HG03457 (cell line): Measurements from ENCODE around the gene APOC4.
"Not testable (repeated sequence)": the region's sequence is repeated elsewhere in the genome, so short reads cannot be mapped to it uniquely, and the experiment has no call there.

Experiments used
- ATAC-seq: cut with Tn5 transposase; IDR thresholded peaks from one replicate; pipeline ENCODE4 v1.9.1; 2021; ENCODE audit warnings: moderate number of reproducible peaks; ENCODE audit not compliant: unreplicated experiment

The APOC4 gene

DNA sequence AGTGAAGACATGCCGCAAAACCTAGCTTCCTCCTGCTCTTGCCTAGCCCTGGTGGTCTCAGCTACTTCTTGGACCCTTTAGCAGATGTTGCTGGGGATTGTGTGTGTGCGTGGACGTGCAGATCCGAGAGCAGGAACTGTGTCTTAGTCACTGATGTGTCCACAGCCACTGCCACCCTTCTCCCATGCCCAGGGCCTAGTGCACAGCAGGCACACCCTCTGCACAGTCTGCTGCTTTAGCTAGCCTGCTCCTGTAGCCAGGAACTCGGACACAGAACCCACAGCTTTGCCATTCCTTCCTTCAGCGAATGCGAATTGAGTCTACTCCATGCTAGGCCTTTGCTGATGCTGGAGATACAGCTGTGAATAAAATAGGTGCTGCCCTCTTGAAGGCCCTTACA, 15.5 kb downstream of the APOC4 start:
- ATAC-seq, result no peak

DNA sequence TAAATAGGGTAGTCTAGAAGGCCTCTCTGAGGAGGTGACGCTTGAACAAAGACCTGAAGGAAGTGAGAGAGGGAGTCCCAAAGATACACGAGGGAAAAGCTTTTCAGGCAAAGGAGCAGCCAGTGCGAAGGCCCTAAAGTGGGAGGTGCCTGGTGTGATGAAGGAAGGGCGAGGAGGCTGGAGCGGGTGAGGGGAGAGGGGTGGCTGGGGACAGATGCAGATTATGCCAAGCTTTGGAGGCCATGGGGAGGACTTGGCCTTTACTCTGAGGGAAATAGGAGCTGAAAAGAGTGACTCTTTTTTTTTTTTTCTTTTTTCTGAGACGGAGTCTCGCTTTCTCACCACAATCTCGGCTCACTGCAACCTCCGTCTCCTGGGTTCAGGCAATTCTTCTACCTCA, 16.1 kb downstream of the APOC4 start:
- no peak for ATAC-seq

DNA sequence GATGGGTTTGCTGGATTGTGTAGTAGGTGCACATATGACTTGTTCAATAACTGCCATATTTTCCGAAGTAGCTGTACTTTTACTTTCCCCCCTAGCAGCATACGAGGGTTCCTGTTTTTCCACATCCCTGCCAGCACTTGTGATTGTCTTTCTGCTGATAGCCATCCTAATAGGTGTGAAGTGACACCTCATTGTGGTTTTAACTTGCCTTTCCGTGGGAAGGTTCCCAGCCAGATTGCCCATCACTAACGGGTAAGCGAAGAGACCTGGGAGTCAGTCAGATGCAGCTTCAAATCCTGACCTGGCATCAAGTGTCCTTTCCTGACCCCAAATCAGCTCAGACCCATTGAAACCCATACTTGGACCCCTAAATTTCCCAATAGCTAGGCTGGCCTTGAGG, 17.7 kb downstream of the APOC4 start:
- no peak for ATAC-seq

DNA sequence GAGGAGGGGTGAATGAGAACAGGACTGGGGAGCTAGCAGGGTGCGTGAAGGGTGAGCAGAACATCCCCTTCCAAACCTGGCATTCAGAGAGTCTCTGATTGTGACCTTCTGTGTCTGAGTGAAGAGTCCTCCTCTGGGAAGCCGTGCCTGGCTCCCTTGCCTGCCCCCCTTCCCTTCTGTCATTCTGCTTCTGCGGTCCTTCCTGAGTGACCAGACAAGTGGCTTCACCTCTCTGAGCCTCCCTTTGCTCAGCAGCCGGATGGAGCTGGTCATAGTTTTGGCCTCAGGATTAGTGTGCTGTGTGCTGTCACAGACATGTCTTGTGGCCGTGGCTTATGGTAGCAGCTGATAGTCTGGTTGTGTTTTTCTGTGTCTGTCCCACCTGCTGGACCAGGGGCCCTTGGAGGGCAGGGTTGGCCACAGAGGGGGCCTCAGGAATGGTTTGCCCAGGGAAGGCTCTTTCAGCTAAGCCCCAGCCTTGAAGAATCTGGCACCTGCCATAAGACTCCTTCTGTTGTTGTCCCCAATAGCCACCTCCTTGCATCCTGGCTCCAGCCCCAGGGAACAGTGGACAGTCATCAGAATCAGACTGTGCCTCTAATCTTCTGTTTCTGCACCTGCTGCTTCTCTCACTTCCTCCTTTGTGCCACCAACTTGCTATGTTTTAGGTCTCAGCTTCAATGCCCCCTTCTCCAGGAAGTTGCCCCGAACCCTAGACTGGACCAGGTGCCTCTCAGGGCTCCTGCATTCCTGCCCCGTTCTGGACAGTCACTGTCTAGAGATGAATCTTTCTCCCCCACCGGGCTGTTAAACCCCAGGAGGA, 19.1 kb downstream of the APOC4 start:
- ATAC-seq, result no peak

DNA sequence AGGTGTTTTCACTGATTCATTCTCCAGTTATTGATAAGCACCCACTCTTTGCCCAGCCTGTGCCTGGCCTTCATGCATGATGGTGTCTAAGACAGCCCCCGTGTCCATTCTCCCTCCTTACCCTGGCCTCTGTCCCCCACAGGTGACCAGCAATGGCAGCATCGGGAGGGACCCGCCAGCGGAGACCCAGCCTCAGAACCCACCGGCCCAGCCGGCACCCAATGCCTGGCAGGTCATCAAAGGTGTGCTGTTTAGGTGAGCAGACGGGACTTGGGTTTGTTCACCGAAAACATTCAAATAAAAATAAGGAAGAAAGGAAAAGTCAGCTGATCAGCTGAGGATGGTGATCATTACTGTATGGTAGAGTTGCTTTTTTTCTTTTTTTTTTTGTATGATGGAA, 19.8 kb downstream of the APOC4 start:
- ATAC-seq, result no peak

DNA sequence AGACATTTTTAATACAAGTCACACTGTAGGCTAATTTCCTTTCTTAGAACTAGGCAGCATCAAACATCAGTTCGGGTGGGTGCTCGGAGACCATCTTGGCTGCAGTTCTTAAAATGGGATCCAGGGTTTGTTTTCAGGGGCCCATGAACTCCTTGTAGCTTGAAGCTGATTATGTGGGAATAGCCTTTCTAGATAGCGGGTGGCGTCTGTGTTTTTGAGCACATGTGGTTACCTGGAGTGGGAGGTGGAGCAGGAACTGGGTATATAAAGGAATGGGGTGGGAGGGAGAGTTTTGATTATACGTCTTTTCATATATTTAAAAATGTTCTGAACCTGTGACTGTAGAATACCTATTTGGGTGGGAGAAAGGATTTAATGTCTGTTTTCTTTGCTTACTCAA, 26.1 kb downstream of the APOC4 start:
- no peak for ATAC-seq

DNA sequence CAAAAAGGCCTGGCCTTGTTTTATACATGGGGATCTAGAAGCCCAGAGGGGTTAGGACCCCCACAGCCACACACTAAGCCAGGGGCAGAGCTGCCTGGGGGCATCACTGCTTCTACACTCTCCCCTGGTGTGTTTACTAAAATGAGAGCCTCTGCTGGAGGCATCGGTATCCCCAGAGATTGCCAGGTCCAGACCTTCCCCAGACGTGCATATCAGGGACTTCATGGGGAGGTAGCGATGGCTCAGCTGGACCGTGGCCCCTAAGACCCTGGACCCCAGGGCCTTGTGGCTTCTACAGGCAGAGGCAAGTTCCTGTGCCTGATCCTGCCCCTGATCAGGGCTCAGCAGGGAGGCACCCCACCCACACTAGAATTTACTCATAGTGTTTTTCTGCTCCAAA, 26.6 kb downstream of the APOC4 start:
- ATAC-seq, result no peak

DNA sequence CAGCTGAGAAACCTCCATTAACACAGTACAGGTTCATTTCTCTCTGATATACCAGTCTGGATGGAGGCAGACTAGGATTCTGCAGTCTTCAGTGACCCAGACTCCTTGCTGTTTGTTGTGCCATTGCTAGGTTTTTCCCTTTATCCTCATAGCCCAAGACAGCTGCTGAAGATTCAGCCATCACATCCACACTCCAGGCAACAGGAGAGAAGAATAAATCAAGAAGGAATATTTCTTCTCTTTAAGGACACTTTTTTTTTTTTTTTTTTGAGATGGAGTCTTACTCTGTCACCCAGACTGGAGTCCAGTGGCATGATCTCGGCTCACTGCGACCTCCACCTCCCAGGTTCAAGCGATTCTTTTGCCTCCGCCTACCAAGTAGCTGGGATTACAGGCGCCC, 27.4 kb downstream of the APOC4 start:
- no peak for ATAC-seq

DNA sequence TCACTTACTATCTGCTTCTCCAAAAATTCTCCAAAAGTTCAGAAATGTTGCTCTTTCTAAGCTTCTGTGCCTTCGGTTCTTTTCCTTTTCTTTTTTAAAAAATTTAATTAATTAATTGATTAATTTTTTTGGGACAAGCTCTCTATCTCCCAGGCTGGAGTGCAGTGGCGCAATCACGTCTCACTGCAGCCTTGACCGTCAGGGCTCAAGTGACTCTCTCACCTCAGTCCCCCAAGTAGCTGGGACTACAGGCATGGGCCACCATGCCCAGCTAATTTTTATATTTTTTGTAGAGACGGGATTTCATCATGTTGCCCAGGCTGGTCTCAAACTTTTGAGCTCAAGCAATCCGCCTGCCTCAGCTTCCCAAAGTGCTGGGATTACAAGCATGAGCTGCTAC, 29.4 kb downstream of the APOC4 start:
- ATAC-seq, result not testable (repeated sequence)

DNA sequence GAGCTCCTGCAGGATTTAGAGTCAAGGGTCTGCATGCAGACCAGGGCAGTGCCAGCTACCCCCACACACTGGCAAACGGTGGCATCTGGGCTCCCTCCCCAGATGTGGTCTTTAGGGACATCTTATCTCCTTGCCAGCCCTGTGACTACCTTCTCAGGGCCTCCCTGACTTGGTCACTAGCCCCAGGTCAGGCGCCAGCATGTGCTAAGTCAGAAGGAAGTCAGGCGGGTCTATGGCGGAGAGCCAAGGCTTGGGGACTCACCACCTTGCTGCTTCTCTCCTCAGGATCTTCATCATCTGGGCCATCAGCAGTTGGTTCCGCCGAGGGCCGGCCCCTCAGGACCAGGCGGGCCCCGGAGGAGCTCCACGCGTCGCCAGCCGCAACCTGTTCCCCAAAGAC, 30.8 kb downstream of the APOC4 start:
- no peak for ATAC-seq

DNA sequence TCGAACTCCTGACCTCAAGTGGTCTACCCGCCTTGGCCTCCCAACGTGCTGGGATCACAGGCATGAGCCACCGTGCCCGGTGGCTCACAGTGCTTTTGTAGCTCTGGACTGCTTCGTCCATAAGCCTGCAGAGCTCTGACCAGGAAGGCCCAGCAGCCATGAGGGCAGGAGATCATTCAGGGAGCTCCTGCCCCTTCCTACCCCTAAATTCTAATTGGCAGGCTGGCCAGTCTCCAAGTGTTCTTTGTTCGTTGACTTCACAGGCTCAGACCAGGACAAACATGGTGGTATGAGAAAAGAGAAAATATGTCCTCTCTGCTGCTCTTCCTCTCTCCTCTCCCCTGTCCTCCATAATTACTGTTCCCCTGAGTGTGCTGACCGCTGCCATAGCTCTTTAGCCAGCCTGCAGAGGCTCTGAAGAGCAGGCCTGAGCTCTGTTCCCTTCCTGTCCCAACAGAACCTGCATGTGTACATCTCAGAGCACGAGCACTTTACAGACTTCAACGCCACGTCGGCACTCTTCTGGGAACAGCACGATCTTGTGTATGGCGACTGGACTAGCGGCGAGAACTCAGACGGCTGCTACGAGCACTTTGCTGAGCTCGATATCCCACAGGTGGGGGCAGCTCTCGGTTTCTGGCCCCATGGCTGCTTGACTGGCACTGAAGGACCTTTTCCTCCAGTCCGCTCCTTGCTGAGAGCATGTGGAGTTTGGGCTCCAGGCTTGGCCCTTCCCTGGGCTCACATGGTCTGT, 32.1 kb downstream of the APOC4 start:
- no peak for ATAC-seq

DNA sequence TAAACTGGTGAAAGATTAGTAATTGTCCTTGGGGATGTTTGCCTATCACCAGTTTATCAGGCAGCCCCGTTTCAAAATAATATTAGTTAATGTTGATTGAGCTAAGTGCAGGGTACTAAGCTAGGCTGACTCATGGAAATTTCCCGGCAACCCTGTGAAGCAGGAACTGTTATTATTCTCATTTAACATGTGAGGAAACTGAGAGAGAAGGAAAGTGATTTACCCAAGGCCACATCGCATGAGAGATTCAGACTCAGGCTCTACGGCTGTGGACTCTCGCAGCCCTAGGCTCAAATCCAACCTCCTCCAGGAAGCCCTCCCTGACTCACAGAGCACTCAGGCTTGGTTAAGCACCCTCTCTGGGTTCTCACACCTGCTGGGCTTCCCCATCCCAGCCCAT, 32.8 kb downstream of the APOC4 start:
- no peak for ATAC-seq

DNA sequence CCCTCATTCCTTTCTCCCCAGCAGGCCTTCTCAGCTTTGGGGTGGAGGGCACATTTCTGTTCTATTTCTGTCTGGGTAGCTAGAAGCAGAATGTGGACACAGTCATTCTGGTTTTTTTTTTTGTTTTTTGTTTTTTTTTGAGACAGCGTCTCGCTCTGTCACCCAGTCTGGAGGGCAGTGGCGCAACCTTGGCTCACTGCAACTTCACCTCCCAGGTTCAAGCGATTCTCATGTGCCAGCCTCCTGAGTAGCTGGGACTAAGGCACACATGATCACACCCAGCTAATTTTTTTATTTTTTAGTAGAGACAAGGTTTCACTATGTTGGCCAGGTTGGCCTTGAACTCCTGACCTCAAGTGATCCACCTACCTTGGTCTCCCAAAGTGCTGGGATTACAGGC, 33.4 kb downstream of the APOC4 start:
- ATAC-seq, result no peak

DNA sequence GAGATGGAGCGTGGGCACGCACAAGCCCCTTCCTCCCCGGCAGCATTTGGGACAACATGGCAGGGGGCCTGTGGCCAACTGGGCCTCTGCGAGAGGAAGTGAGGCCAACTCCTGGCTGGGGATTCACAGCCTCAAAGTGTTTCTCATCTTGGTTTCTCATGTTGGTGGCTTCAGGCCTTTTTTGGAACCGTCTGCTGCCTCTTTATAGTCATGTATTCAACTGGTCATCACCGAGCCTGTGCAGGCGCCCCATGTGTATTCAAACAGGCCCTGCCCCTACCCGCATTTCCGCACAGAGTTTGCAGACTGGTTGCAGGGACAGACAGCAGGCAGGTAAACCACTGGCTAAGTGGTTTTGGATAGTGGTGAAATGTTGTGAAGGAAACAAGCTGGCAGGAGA, 42.0 kb downstream of the APOC4 start:
- ATAC-seq, result no peak

DNA sequence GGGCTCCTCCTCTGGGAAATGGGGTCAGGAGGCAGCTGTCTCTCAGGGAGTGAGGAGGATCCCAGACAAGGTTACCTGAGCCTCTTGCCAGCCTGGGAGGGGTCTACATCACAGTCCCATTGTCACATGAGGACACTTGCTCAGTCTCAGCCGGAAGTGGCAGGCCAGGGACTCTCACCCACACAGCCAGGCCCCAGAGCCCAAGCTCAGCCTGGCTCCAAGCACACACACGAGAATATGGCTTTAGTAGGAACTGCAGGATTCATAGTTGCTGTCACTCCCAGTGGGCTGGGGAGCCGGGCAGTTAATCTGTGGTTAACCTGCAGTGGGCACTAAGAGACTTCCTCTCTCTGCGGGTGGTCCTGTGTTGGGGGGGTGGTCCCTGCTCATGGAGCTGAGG, 43.4 kb downstream of the APOC4 start:
- ATAC-seq, result no peak

DNA sequence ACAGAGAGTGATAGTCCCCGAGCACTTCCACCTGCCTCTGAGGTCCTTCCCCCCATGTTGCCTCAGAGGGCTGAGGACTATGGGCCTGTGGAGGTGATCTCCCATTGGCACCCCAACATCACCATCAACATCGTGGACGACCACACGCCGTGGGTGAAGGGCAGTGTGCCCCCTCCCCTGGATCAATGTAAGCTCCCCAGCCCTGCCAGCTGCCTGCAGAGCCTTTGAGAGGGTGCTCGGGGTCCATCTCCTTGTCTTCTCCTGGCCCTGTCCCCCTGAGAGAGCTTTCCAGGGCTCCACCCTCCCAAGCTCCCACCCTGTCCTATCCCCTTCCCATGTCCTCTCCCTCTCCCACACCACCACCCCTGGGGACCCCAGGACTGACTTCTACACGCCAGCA, 44.4 kb downstream of the APOC4 start:
- ATAC-seq, result no peak

DNA sequence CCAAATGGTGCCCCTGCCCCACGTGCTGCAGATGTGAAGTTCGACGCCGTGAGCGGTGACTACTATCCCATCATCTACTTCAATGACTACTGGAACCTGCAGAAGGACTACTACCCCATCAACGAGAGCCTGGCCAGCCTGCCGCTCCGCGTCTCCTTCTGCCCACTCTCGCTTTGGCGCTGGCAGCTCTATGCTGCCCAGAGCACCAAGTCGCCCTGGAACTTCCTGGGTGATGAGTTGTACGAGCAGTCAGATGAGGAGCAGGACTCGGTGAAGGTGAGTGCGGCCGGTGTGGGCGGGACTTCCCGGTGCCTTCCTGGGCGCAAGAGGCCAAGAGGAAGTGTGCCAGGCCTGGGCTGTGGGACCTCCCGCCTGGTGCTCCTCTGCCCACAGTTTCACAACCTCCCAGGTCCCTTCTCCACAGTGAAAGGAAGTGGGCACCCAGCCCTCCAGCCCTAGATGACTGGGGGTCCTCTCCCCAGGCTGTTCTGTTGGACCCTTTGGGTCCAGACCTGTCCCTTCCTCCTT, 45.2 kb downstream of the APOC4 start:
- no peak for ATAC-seq

DNA sequence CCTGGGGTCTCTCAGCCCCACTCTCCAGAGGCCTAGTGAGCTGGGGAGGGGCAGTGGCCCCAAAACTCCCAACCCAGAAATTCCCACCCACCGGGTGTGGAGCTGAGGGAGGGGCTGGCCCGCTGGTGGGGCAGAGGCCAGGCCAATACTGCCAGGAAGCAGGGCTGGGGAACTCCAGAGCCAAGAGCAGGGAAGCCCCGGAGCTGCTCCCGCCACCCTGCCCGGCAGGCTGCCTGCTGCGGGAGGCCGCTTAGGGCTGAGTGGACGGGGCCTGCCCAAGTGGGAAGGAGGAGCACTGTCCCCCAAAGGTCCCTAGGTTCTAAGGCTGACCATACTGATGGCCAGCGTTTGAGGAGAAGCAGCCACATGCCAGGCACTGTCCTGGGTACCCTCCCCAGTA, 46.2 kb downstream of the APOC4 start:
- ATAC-seq, result no peak

DNA sequence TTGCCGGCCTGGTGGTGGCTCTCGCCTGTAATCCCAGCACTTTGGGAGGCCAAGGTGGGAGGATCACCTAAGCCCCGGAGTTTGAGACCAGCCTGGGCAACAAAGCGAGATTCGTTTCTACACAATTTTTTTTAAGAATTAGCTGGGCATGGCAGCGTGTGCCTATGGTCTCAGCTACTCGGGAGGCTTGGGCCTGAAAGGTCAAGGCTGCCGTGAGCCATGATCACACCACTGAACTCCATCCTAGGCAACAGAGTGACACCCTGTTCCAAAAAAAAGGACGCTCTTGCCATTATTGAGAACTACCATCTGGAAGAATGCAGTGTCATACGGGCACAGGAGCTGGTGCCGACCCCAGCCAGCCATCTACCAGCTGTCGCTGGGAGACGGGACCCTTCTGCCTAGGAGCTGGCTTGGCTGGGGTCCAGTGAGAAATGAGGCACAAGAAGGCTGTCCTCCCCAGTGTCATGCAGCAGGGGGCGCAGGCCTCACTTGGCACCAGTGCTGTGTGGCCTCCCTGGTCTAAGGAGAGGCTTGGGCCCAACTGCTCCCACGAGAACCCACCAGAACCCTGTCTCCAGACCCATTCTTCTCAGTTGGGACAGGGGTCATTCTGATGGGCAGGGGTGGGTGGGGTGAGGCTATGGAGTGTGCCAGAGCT, 47.0 kb downstream of the APOC4 start:
- no peak for ATAC-seq

DNA sequence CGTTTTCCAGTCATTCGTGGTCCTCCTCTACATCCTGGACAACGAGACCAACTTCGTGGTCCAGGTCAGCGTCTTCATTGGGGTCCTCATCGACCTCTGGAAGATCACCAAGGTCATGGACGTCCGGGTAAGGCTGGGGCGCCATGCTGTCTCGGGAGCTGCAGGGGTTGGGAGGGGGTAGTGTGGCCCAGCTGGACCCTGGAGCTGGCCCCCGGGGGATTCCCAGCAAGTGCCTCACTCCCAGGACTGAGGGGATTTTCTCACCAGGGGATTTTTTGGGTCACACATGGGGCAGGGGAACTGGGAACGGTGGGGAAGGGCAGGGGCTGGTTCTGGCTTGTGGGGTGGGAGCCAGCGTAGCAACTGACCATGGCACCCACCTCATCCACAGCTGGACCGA, 48.4 kb downstream of the APOC4 start:
- ATAC-seq, result no peak

DNA sequence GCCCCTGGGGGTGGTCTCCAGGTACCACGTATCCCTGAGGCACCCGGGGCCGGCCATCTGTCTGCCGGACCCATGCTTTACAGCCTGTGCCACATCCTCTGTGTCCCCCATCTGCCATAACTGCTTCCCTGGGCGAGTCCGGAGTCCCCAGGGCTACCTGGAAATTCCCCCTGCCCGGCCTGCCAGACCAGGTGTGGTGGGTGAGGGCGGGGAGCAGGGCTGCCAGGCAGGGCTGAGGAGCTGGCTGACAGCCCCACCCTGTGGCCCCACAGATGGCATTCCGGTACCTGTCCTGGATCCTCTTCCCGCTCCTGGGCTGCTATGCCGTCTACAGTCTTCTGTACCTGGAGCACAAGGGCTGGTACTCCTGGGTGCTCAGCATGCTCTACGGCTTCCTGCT, 48.9 kb downstream of the APOC4 start:
- no peak for ATAC-seq
